ENCODE data around the gene FXYD6. TPM values are rescaled to one million over a fixed set of nuclear protein-coding genes. Genes with fewer than 3 reads are reported as not detected.
A peak's percentile ranks its signal among the peaks of the same experiment; 100 is the strongest.
"Not testable (repeated sequence)": the region's sequence is repeated elsewhere in the genome, so short reads cannot be mapped to it uniquely, and the experiment has no call there.

The FXYD6 gene
- polyA plus RNA-seq, 4 donors: 144 to 149 (median 147) TPM

GRCh38 chr11:117820071-117820470 is 56.4 kb downstream of the FXYD6 start:
- no peak for DNase-seq (ENCODE audit: low read depth in 4 of 4, low spot score in 3 of 4)

DNA sequence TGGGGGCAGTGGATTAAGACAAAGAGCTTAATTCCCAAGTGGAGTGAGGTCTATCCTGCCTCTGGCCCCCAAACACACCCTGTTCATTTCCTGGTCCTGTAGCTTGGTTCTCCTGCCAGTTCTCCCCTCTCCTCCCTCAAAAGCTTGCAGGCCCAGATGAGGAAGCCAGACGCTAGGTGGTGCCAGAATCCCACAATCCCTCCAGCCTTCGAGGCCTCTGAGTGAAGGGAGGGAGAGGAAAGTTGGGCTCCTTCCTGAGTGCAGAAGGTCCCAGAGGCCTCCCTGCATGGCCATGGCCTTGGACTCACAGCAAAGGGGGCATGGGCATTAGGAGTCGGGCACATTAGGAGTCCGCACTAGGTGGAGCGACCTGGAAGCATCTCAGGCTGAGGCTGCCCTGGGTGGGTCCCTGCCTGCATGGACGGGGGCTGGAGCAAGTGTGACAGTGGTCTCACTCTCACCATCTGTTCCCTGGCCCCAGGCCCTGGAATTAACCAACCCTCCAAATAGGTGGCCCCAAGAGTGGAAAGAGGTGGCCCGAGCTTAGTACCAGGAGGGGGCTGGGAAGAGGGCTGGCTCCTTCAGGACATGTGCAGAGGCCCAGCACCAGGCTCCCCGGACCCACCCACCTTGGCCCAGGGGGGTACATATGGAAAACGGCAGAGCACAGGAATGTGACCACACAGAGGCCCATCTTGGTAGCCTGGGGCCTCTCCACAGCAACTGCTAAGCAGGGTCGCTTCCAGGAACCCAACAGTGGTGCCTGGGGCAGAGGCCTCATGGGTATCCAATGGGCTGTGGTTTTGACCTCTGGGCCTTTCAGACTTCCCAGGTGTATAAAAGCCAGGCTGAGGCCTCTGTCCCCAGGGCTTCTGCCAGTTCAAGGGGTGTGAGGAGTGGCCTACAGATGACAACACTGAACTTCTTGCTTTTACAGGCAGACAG is 57.1 kb downstream of the FXYD6 start:
- DNase-seq (ENCODE audit: low read depth in 4 of 4, low spot score in 3 of 4): peak in 2 of 4 donors; percentile 74

GRCh38 chr11:117818041-117818873 is 58.2 kb downstream of the FXYD6 start:
- DNase-seq (ENCODE audit: low read depth in 4 of 4, low spot score in 3 of 4): no peak

DNA sequence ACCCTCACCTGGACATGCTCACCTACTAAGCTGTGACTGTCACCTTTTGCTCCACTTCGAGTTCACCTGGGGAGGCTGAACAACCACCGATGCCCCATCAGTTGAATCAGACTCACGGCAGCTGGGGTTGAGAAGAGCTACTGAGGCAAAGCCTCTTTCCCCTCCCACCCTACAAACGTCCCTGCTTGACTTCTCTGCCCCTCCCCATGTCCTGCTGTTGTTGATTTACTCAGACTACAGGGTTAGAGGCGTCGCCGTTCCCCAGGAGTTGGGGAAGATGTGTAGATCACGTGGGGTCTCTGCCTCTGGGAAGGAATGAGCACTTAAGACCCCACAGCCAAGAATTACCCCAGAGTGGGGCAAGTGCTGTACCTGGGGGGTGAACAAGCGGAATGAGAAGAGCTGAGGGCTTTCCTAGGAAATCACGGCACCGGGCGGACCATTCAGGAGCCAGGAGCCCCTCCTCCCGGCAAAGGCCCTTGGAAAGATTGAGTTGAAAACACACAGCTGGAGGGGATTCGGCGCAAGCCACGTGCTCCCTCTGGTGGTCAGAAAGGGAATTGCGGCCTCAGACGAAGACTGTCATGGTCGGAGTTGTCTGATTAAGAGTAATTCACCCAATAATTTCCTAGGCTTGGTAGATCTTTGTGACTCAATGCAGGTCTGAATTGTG is 59.0 kb downstream of the FXYD6 start:
- DNase-seq (ENCODE audit: low read depth in 4 of 4, low spot score in 3 of 4): peak in 3 of 4 donors; percentile 83 to 84 (median 83)

GRCh38 chr11:117816846-117817367 is 59.6 kb downstream of the FXYD6 start:
- DNase-seq (ENCODE audit: low read depth in 4 of 4, low spot score in 3 of 4): no peak

GRCh38 chr11:117816151-117816741 is 60.2 kb downstream of the FXYD6 start:
- peak in 1 of 4 donors; percentile 69 for DNase-seq (ENCODE audit: low read depth in 4 of 4, low spot score in 3 of 4)

DNA sequence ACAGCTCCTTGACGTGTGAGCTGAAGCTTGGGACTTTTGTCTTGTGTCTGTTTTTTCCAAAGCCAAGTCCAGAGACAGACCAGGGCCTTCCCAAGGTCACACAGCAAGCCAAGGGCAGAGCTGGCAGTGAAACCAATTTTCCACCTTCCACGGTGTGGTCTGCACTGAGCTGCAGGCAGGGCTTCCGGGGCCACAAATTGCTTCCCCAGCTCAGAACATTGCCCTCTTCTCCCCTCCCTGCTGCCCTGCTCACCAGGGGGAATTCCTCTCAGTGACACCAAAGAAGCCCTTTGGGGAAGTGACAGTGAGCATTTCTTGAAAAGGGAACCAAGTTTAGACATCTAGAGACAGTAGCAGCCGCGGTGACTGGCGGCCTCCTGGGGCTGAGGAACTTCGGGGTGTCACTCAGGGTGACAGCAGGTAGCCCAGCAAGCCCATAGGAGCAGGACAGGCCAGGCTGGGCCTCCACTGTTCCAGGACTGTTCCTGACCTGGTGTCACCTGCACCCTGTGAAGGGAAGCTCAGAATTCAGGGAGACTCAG is 61.1 kb downstream of the FXYD6 start:
- no peak for DNase-seq (ENCODE audit: low read depth in 4 of 4, low spot score in 3 of 4)

- DNase-seq (ENCODE audit: low read depth in 4 of 4, low spot score in 3 of 4): peak in 2 of 4 donors; percentile 73 to 76
Measured at GRCh38 chr11:117814766-117815261, 61.6 kb downstream of the FXYD6 start.

DNA sequence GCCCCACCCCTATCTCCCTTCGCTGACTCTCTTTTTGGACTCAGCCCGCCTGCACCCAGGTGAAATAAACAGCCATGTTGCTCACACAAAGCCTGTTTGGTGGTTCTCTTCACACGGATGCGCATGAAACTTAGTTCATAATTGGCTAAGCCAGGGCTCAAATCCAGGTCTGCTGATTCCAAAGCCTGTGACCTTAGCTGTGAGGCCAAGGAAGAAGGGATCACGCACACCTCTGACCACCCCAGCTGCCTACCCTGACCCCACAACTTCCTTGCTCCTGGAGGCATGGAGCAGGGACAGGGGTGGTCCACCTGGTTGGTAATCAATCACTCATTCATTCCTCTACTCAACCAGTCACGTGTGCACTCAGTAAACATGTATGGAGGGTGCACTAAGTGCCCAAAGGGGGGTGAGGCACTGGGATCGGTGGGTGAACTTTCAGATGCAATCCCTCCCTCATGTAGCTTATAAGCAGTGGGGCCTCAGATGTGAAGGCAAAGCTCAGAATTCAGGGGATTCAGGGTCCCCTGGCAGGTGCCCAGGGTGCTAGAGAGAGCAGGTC is 62.2 kb downstream of the FXYD6 start:
- no peak for DNase-seq (ENCODE audit: low read depth in 4 of 4, low spot score in 3 of 4)

DNA sequence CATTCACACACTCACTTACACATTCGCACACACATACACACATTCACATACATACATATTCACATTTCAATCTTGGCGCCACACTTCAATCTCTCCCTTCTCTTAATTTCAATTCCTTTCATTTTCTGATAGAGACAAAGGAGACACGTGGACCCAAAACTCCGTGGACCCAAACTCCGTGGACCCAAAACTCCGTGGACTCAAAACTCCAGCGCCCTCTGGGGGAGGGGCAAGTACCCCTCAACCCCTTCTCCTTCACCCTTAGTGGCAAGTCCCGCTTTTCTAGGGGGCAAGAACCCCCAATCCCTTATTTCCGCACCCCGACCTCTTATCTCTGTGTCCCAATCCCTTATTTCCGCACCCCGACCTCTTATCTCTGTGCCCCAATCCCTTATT is 66.4 kb downstream of the FXYD6 start:
- not testable (repeated sequence) for DNase-seq (ENCODE audit: low read depth in 4 of 4, low spot score in 3 of 4)

DNA sequence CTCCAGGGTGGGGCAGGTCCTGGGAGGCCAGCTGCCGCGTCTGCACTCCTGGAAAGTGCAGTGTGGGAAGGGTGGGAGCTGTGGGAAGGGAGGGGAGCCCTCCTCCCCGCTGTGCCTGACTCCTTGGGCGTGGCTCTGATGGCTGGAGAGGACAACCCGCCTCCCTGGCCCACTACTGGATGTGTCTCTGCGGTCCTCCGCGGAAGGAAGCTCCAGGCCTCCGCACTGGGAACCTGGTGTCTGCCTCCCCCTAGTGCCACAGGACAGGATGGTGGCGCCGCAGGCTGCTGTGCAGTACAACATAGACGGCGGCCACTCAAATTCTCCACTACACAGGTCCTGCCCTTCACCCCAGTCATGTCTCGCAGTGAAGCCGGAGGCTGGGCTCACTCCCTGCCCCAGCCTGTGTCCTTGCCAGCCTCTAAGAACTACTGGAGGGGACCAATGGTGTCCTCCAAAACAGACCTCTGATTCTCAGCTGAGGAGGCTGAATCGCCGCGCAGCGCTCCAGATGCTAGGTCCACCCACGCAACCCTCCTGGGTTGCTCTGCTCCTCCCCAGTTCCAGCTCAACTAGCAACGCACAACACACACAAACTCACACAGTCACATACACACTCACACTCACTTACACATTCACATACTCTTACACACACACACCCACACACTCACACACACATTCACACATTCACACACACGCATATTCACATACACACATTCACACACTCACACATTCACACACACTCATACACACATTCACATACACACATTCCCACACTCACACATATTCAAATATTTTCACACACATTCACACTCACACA is 67.0 kb downstream of the FXYD6 start:
- no peak for DNase-seq (ENCODE audit: low read depth in 4 of 4, low spot score in 3 of 4)

DNA sequence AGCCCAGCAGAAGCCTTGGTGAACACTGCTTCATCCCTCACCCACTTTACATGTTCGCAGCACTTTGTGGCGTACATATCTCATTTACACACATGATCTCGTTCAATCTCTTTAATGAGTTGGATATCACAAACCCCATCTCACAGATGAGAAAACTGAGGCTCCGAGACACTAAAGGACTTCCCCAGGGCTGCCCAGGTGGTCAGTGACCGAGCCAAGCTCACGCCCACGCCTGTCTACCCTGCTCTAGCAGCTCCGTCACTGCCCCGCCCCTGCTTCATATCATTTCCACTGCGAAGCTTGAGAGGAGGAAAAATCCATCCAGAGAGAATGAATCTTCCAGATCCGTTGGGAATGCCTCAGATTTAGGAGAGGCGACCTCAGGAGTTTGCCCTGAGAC is 67.7 kb downstream of the FXYD6 start:
- DNase-seq (ENCODE audit: low read depth in 4 of 4, low spot score in 3 of 4): no peak

DNA sequence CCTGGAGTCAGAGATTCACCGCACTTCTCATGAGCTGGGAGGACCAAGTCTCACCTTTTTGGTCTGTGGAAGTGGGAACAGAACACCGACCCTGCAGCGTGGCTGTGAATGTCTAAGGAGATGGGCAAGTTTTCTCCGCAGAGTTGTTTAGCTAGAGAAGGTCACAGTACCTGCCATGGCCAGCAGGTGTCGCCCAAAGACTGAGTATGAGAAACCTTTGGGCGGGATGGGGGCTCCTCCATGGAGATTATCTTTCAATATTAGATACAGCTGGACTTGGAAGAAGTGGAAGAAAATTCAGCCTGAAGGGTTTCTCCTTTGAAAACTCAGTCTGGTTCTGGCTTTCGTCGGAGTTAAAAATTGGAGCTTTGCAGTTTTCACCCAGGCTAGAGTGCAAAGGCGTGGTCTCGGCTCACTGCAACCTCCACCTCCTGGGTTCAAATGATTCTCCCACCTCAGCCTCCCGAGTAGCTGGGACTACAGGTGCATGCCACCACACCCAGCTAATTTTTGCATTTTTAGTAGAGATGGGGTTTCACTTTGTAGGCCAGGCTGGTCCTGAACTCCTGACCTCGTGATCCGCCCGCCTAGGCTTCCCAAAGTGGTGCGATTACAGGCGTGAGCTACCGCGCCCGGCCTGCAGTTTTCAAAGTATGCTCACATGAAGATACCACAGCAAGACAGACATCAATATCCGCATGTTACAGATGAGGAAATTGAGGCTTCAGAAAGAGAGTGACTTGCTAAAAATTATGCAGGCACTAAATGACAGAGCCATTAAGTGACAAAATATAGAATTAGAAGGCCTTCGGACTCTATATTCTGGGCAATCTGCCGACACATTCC is 68.8 kb downstream of the FXYD6 start:
- no peak for DNase-seq (ENCODE audit: low read depth in 4 of 4, low spot score in 3 of 4)

DNA sequence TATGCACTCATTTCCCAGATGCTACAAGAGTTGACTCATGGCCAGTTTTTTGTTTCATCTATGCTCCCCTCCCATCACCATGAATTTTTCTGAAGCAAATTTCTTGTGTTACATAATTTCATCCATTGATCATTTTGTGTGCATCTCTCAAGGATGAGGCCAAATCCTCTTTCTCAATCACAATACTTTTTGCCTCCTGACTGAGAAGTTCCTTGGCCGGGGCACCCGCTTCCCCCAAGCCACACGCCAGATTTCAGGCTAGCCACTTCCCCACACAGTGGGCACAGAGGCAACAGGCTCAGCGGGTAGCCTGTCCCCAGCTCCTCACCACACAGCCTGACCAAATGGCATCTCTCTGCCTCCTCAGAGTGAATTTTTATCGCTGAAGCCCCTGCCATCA is 69.6 kb downstream of the FXYD6 start:
- DNase-seq (ENCODE audit: low read depth in 4 of 4, low spot score in 3 of 4): no peak

DNA sequence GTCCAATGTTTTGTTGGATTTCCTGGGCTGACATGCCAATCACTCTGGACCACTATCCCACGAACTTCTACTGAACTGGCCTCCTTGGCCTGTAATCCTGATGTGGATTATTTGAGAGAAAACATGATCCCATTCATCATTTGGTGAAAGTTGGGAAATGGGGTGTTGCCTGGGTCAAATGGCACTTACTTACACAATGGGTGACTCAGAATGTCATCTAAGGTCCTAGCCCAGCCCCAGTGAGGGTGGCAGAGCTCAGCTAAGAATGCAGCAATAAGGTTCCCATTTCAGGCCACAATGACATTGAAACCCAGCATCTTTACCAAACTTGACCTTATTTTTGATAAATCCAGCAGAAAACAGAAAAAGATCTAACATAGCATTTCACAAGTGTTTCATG is 71.4 kb downstream of the FXYD6 start:
- DNase-seq (ENCODE audit: low read depth in 4 of 4, low spot score in 3 of 4): no peak

DNA sequence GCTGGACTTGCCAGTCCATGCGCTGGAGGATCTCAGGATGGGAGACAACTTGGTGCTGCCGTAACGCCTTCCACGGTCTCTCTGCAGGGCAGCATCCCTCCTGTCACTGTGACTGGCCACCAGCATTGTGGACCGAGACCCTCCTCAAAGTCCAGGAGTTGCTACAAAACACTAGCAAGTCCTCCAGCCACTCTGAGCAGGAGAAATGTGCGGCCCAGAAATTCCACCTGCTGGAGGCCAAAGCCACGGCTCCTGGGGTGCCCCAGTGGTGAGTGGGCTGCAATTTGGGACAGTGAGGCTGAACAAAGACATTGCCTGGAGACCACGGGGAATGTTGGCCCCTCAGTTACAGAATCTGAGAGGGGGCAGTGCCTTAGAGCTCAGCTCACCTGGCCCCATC is 72.6 kb downstream of the FXYD6 start:
- DNase-seq (ENCODE audit: low read depth in 4 of 4, low spot score in 3 of 4): no peak

DNA sequence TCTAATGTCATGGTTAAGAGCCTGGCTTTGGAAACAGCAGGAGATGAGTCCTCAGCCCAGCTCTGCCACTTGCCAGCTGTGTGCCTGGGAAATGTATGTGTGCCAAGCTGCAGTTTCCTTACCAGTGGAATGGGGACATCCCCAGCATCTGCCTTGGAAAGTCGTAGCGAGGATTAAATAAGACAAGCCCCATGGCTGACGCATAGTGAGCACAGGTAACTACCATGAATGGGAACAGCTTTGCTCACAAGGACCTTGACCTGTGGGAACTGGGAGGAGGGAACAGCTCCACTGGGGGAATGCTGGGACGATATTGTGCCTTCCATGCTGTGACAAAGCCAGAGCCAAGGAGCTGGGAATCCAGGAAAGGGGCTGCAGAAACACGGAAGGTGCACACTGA is 76.8 kb downstream of the FXYD6 start:
- DNase-seq (ENCODE audit: low read depth in 4 of 4, low spot score in 3 of 4): no peak
